HepG2 (cell line): ENCODE results near the gene RGSL1. TPM values are rescaled to one million over a fixed set of nuclear protein-coding genes. Genes with fewer than 3 reads are reported as not detected.

Source experiments
- ATAC-seq: fragments of 200-7000 bp; cut with Tn5 transposase; 3 replicates; pipeline ENCODE4 v1.9.1; 2020; ENCODE audit warnings: mild to moderate bottlenecking, moderate library complexity
- BruUV-seq: library from RNA; stranded (reverse); fragments of 400-500 nt; replicated peaks from 2 replicates; lab custom pipeline; 2021; lab: Mats Ljungman, UMichigan
- CTCF ChIA-PET: fragments of 300-600 bp; formaldehyde crosslinking; extraction: SDS; loops from one replicate; lab custom pipeline; 2021; ENCODE audit warnings: low total read pairs, inconsistent platforms, low intra/inter-chr PET ratio; lab: Yijun Ruan, JAX
- POLR2A ChIA-PET: fragments of 350-600 bp; sonication (Branson Sonifier 250); formaldehyde crosslinking; loops from one replicate; lab custom pipeline; 2020; ENCODE audit warnings: antibody characterized with exemption, inconsistent platforms; lab: Yijun Ruan, JAX
- DNase-seq: peaks from one replicate; pipeline ENCODE4 v3.0.0-alpha.2; 2015; ENCODE audit warnings: low spot score
- FAIRE-seq: peaks from 3 replicates; lab custom pipeline; 2011; peaks lifted over from hg19 to GRCh38; lab: Jason Lieb, UNC
- H2AFZ ChIP-seq: one replicate; pipeline ENCODE4 v1.6.1; 2011; ENCODE audit warnings: low read length, inconsistent platforms
- H3K27ac ChIP-seq: fragments of 300-600 bp; 3 replicates; pipeline ENCODE4 v1.8.0; 2011; ENCODE audit warnings: mixed run types, mild to moderate bottlenecking, mixed read lengths, low read length, inconsistent platforms; ENCODE audit not compliant: insufficient read depth; ENCODE audit errors: extremely low read length
- H3K27me3 ChIP-seq, 2 experiments: fragments of 200-600 bp in 1 of 2; 2 replicates in 1 of 2; 3 replicates in 1 of 2; pipeline versions ENCODE4 v1.6.0 to v1.8.0; 2011; ENCODE audit warnings: low read length in 2 of 2, mild to moderate bottlenecking in 2 of 2, moderate library complexity in 2 of 2, inconsistent platforms in 1 of 2; ENCODE audit not compliant: insufficient read depth in 2 of 2, control insufficient read depth in 1 of 2
- H3K36me3 ChIP-seq, 2 experiments: fragments of 200-600 bp in 1 of 2; replicated peaks in 1 of 2; 2 replicates in 1 of 2; 3 replicates in 1 of 2; pipeline versions ENCODE4 v1.5.1 to v1.8.0; 2011; ENCODE audit warnings: low read length in 2 of 2, inconsistent platforms in 1 of 2; ENCODE audit not compliant: insufficient read depth in 2 of 2, control insufficient read depth in 1 of 2
- H3K4me1 ChIP-seq: 2 replicates; pipeline ENCODE4 v1.5.1; 2012; ENCODE audit warnings: low read length, inconsistent platforms; ENCODE audit not compliant: insufficient read depth
- H3K4me2 ChIP-seq: 2 replicates; pipeline ENCODE4 v1.6.0; 2011; ENCODE audit warnings: low read depth, low read length, inconsistent platforms
- H3K4me3 ChIP-seq, 3 experiments: fragments of 200-600 bp in 1 of 3; sonication (generic), shearing (Covaris generic) in 1 of 3; replicated peaks in 1 of 3; 2 replicates each; pipeline ENCODE4 v1.5.1; 2011 to 2016; ENCODE audit warnings: low read length in 3 of 3, inconsistent platforms in 2 of 3, low read depth in 2 of 3, mild to moderate bottlenecking in 2 of 3, control low read depth in 1 of 3, mixed read lengths in 1 of 3; ENCODE audit not compliant: insufficient read depth in 1 of 3
- H3K79me2 ChIP-seq: one replicate; pipeline ENCODE4 v1.6.1; 2011; ENCODE audit warnings: low read length, inconsistent platforms; ENCODE audit not compliant: insufficient read depth
- H3K9ac ChIP-seq: 2 replicates; pipeline ENCODE4 v1.6.0; 2011; ENCODE audit warnings: mild to moderate bottlenecking, low read depth, low read length, inconsistent platforms; ENCODE audit not compliant: insufficient read depth
- H3K9me3 ChIP-seq: 2 replicates; pipeline ENCODE4 v1.5.1; 2012; ENCODE audit warnings: mild to moderate bottlenecking, low read length
- H4K20me1 ChIP-seq: 2 replicates; pipeline ENCODE4 v1.6.0; 2011; ENCODE audit warnings: inconsistent platforms, mild to moderate bottlenecking, low read length, moderate library complexity; ENCODE audit not compliant: insufficient read depth
- HIC2 ChIP-seq: sonication (generic); formaldehyde crosslinking; IDR thresholded peaks from 2 replicates; pipeline ENCODE4 v1.9.0; 2022; ENCODE audit warnings: low read depth, missing genetic modification reagents
- LBX2 ChIP-seq: sonication (generic); formaldehyde crosslinking; IDR thresholded peaks from 2 replicates; pipeline ENCODE4 v1.5.0; 2020; ENCODE audit warnings: missing genetic modification reagents, mild to moderate bottlenecking, borderline replicate concordance
- MTERF4 ChIP-seq: sonication (generic); formaldehyde crosslinking; IDR thresholded peaks from 2 replicates; pipeline ENCODE4 v1.8.0; 2023; ENCODE audit warnings: mild to moderate bottlenecking, missing genetic modification reagents
- THAP8 ChIP-seq: sonication (generic); formaldehyde crosslinking; IDR thresholded peaks from 2 replicates; pipeline ENCODE4 v1.5.1; 2020; ENCODE audit warnings: missing genetic modification reagents, mild to moderate bottlenecking, borderline replicate concordance
- ZHX1 ChIP-seq: sonication (generic); formaldehyde crosslinking; IDR thresholded peaks from 2 replicates; pipeline ENCODE4 v1.8.1; 2022; ENCODE audit warnings: low read depth, mild to moderate bottlenecking, missing genetic modification reagents
- ZNF224 ChIP-seq: sonication (generic); formaldehyde crosslinking; IDR thresholded peaks from 2 replicates; pipeline ENCODE4 v1.5.0; 2020; ENCODE audit warnings: mild to moderate bottlenecking, missing genetic modification reagents
- ZNF256 ChIP-seq: sonication (generic); formaldehyde crosslinking; conservative IDR thresholded peaks from 2 replicates; pipeline ENCODE4 v1.4.0; 2020; ENCODE audit warnings: missing genetic modification reagents
- WGBS: methylation state at CpG from one replicate; pipeline ENCODE4 v1.1.6; 2017; ENCODE audit warnings: low lambda C conversion rate; 5-methylcytosine and 5-hydroxymethylcytosine counted together
- in situ Hi-C: cut with HindIII; loops from 2 replicates; pipeline ENCODE4 v1.10.0; 2017; ENCODE audit warnings: low pct_unique_long_range_greater_than_20kb; ENCODE audit not compliant: extremely low pct_ligation_motif_present
- intact Hi-C: fragments of 100-400 bp; cut with micrococcal nuclease; formaldehyde crosslinking; loops from one replicate; pipeline ENCODE4 v1.10.0; 2022; ENCODE audit not compliant: unreplicated experiment
- polyA plus RNA-seq, 8 experiments: library from polyadenylated mRNA; depleted of rRNA in 3 of 8; stranded (reverse) in 7 of 8; unstranded in 1 of 8; fragments of >200 nt; fragmentation: Illumina TruSeq in 4 of 8; extraction: Trizol in 4 of 8; gene quantifications; 2 replicates each; pipeline versions ENCODE4 v1.2.1 to v1.2.3, GENCODE V29; 2011 to 2016; ENCODE audit warnings: low read depth in 4 of 8, missing spikeins in 1 of 8, mixed read lengths in 1 of 8; ENCODE audit not compliant: insufficient read depth in 1 of 8
- total RNA-seq, 5 experiments: library from RNA; depleted of rRNA; stranded (reverse); fragments of >200 nt; fragmentation: Illumina TruSeq; extraction: Trizol; gene quantifications; 2 replicates each; pipeline ENCODE4 v1.2.3, GENCODE V29; 2016; ENCODE audit warnings: low read depth in 1 of 5

Gene RGSL1
- total and polyA plus RNA-seq, 2 of the 13 experiments (the other 11 are each of a cell fraction or from before 2014, with no cell fraction given), result not detected

- ChIA-PET CTCF (no interaction called here), POLR2A (no interaction called here)
- no peak within 1 kb of the TSS for H3K9ac ChIP-seq
- H3K4me2 ChIP-seq, result no peak within 1 kb of the TSS
- BruUV-seq, result no TSS peak
- peaks cover 4% of the 10 kb centered on the region for H3K9me3 ChIP-seq
- no peak within 1 kb of the TSS for H2AFZ ChIP-seq
- no peak for TF ChIP-seq ZNF256 (CRISPR knock-in tag)
- TF ChIP-seq ZHX1 (CRISPR knock-in tag), result no peak
- TF ChIP-seq MTERF4, result no peak
- TF ChIP-seq LBX2 (CRISPR knock-in tag), result no peak
- TF ChIP-seq ZNF224 (CRISPR knock-in tag), result no peak
- no peak for TF ChIP-seq HIC2
- TF ChIP-seq THAP8 (CRISPR knock-in tag), result no peak
- WGBS, result 50% methylated on average over 4 of the region's 4 CpGs
- no peaks in the 10 kb centered on the region for H3K79me2 ChIP-seq
- H3K27me3 ChIP-seq, result no peaks in the 10 kb centered on the region
- in situ Hi-C loops (no loop called here), intact Hi-C loops (no loop called here)
- no peak within 1 kb of the TSS for H3K4me3 ChIP-seq
- no peaks in the 10 kb centered on the region for H3K36me3 ChIP-seq
- FAIRE-seq (no peak), ATAC-seq (no peak), DNase-seq (no peak)
- H3K27ac ChIP-seq, result no peak within 1 kb of the TSS
- no peaks in the 10 kb centered on the region for H4K20me1 ChIP-seq
- peaks cover 21% of the 10 kb centered on the region for H3K4me1 ChIP-seq
These were observed 49.4 kb upstream of the RGSL1 start, which contains the start of gene TEDDM1 for GRCh38 chr1:182400567-182400966. TEDDM1 (minus strand) TSS chr1:182400667; CDS start chr1:182400485, 182 bp downstream.
